H1 (cell line): ENCODE results near the gene NAT9. TPM values are rescaled to one million over a fixed set of nuclear protein-coding genes. Genes with fewer than 3 reads are reported as not detected.

Experiments used
- CTCF ChIA-PET: fragments of 300-600 bp; sonication (Branson Sonifier 250); formaldehyde crosslinking; loops from one replicate; lab custom pipeline; 2021; ENCODE audit not compliant: partially characterized antibody; lab: Charles Lee
- POLR2A ChIA-PET: fragments of 300-600 bp; sonication (Branson Sonifier 250); formaldehyde crosslinking; loops from one replicate; lab custom pipeline; 2021; ENCODE audit warnings: inconsistent platforms; ENCODE audit not compliant: partially characterized antibody; lab: Charles Lee
- DNase-seq, 2 experiments: peaks; one replicate each; pipeline versions ENCODE4 v3.0.0 to v3.0.0-alpha.2; 2010 to 2022; ENCODE audit warnings: low spot score in 2 of 2, low read depth in 1 of 2, mixed read lengths in 1 of 2
- FAIRE-seq: peaks from 2 replicates; lab custom pipeline; 2011; peaks lifted over from hg19 to GRCh38; lab: Jason Lieb, UNC
- H2AFZ ChIP-seq: 2 replicates; pipeline ENCODE4 v1.8.1; 2012; ENCODE audit warnings: low read length, inconsistent platforms
- H2AK5ac ChIP-seq: 2 replicates; pipeline ENCODE4 v1.6.1; 2013; ENCODE audit warnings: low read depth, low read length
- H2BK120ac ChIP-seq: replicated peaks from 2 replicates; pipeline ENCODE3; 2013; ENCODE audit warnings: low read depth, low read length, inconsistent platforms
- H2BK12ac ChIP-seq: 2 replicates; pipeline ENCODE4 v1.6.1; 2013; ENCODE audit warnings: low read depth, low read length
- H2BK15ac ChIP-seq: 2 replicates; pipeline ENCODE4 v1.6.1; 2013; ENCODE audit warnings: low read length
- H2BK20ac ChIP-seq: 2 replicates; pipeline ENCODE4 v1.6.1; 2013; ENCODE audit warnings: low read length
- H2BK5ac ChIP-seq: 2 replicates; pipeline ENCODE4 v1.6.1; 2013; ENCODE audit warnings: low read depth, low read length
- H3K14ac ChIP-seq: 2 replicates; pipeline ENCODE4 v1.6.1; 2013; ENCODE audit warnings: inconsistent platforms; ENCODE audit not compliant: insufficient read length
- H3K18ac ChIP-seq: 2 replicates; pipeline ENCODE4 v1.6.1; 2013; ENCODE audit warnings: low read length; ENCODE audit errors: extremely low read depth
- H3K23ac ChIP-seq: 2 replicates; pipeline ENCODE4 v1.6.1; 2013; ENCODE audit warnings: inconsistent platforms; ENCODE audit not compliant: insufficient read length
- H3K23me2 ChIP-seq: 2 replicates; pipeline ENCODE4 v1.6.1; 2013; ENCODE audit warnings: low read depth, low read length
- H3K27ac ChIP-seq: 2 replicates; pipeline ENCODE4 v1.6.1; 2011; ENCODE audit warnings: low read depth, low read length, inconsistent platforms
- H3K27me3 ChIP-seq, 4 experiments: replicated peaks in 1 of 4; 1 replicate in 1 of 4; 2 replicates in 3 of 4; pipeline versions ENCODE4 v1.6.1 to v1.8.1; 2011 to 2013; ENCODE audit warnings: low read length in 3 of 4, mild to moderate bottlenecking in 3 of 4, inconsistent platforms in 2 of 4, mixed read lengths in 2 of 4, moderate library complexity in 1 of 4; ENCODE audit not compliant: control insufficient read depth in 3 of 4, insufficient read depth in 3 of 4; ENCODE audit errors: extremely low read depth in 1 of 4
- H3K36me3 ChIP-seq, 4 experiments: 2 replicates each; pipeline versions ENCODE4 v1.6.1 to v1.8.1; 2011 to 2013; ENCODE audit warnings: mild to moderate bottlenecking in 4 of 4, low read length in 3 of 4, moderate library complexity in 2 of 4, control low read depth in 1 of 4, inconsistent platforms in 1 of 4; ENCODE audit not compliant: insufficient read depth in 4 of 4, control insufficient read depth in 2 of 4
- H3K4ac ChIP-seq: replicated peaks from 2 replicates; pipeline ENCODE3; 2013; ENCODE audit warnings: low read length, low read depth, mixed read lengths, inconsistent platforms; ENCODE audit not compliant: insufficient read length
- H3K4me1 ChIP-seq, 4 experiments: replicated peaks in 1 of 4; 1 replicate in 1 of 4; 2 replicates in 3 of 4; pipeline versions ENCODE4 v1.6.1 to v1.8.1; 2011 to 2013; ENCODE audit warnings: low read length in 3 of 4, inconsistent platforms in 2 of 4, mixed read lengths in 1 of 4; ENCODE audit not compliant: insufficient read depth in 4 of 4, control insufficient read depth in 3 of 4
- H3K4me2 ChIP-seq, 2 experiments: 2 replicates each; pipeline versions ENCODE4 v1.6.1 to v1.8.1; 2011 to 2013; ENCODE audit warnings: low read depth in 2 of 2, low read length in 2 of 2, control low read depth in 1 of 2, inconsistent platforms in 1 of 2, mild to moderate bottlenecking in 1 of 2; ENCODE audit not compliant: insufficient read depth in 1 of 2
- H3K4me3 ChIP-seq, 4 experiments: fragments of 200-600, 300-600 bp in 1 of 4; sonication (generic), shearing (Covaris generic), sonication (Bioruptor Twin) in 1 of 4; 2 replicates each; pipeline versions ENCODE4 v1.5.1 to v1.8.1; 2011 to 2016; ENCODE audit warnings: low read length in 4 of 4, low read depth in 3 of 4, control low read depth in 2 of 4, inconsistent platforms in 2 of 4, mild to moderate bottlenecking in 2 of 4, mixed read lengths in 1 of 4, moderate library complexity in 1 of 4; ENCODE audit not compliant: insufficient read depth in 2 of 4; ENCODE audit errors: extremely low read depth in 1 of 4
- H3K56ac ChIP-seq: replicated peaks from 2 replicates; pipeline ENCODE3; 2013; ENCODE audit warnings: low read depth, mild to moderate bottlenecking, mixed read lengths, low read length, inconsistent platforms; ENCODE audit not compliant: insufficient read length
- H3K79me1 ChIP-seq: 2 replicates; pipeline ENCODE4 v1.6.1; 2013; ENCODE audit warnings: low read depth, low read length, control low read depth
- H3K79me2 ChIP-seq, 2 experiments: 2 replicates each; pipeline versions ENCODE4 v1.6.1 to v1.8.1; 2012 to 2013; ENCODE audit warnings: low read length in 2 of 2, mild to moderate bottlenecking in 2 of 2, inconsistent platforms in 1 of 2; ENCODE audit not compliant: insufficient read depth in 2 of 2, control insufficient read depth in 1 of 2
- H3K9ac ChIP-seq, 4 experiments: replicated peaks in 1 of 4; 1 replicate in 1 of 4; 2 replicates in 3 of 4; pipeline versions ENCODE4 v1.6.1 to v1.8.1; 2011 to 2013; ENCODE audit warnings: low read depth in 3 of 4, low read length in 3 of 4, control low read depth in 2 of 4, mild to moderate bottlenecking in 2 of 4, moderate library complexity in 2 of 4, inconsistent platforms in 1 of 4; ENCODE audit errors: extremely low read depth in 1 of 4
- H3K9me3 ChIP-seq, 2 experiments: 2 replicates each; pipeline versions ENCODE4 v1.6.1 to v1.8.1; 2012 to 2013; ENCODE audit warnings: mild to moderate bottlenecking in 2 of 2, moderate library complexity in 2 of 2, control low read depth in 1 of 2, inconsistent platforms in 1 of 2, low read depth in 1 of 2, low read length in 1 of 2, mixed read lengths in 1 of 2; ENCODE audit not compliant: insufficient read depth in 2 of 2
- H4K20me1 ChIP-seq, 2 experiments: replicated peaks in 1 of 2; 2 replicates each; pipeline versions ENCODE3 to v1.8.1; 2011 to 2013; ENCODE audit warnings: inconsistent platforms in 2 of 2, low read length in 2 of 2, mild to moderate bottlenecking in 1 of 2; ENCODE audit not compliant: insufficient read depth in 2 of 2, control insufficient read depth in 1 of 2
- H4K5ac ChIP-seq: 2 replicates; pipeline ENCODE4 v1.6.1; 2013; ENCODE audit warnings: low read length, low read depth, mixed read lengths, inconsistent platforms; ENCODE audit not compliant: insufficient read length
- H4K8ac ChIP-seq: 2 replicates; pipeline ENCODE4 v1.8.0; 2013; ENCODE audit warnings: mild to moderate bottlenecking, moderate library complexity, low read length, inconsistent platforms; ENCODE audit not compliant: insufficient read depth; ENCODE audit errors: extremely low read depth
- H4K91ac ChIP-seq: replicated peaks from 2 replicates; pipeline ENCODE3; 2013; ENCODE audit warnings: low read length, mixed read lengths, inconsistent platforms; ENCODE audit not compliant: insufficient read length
- NRF1 ChIP-seq: IDR thresholded peaks from 2 replicates; pipeline ENCODE4 v1.6.1; 2011; ENCODE audit warnings: mild to moderate bottlenecking, low read depth, low read length, improper control_type of control experiment
- RAD21 ChIP-seq, 2 experiments: IDR thresholded peaks in 1 of 2; conservative IDR thresholded peaks in 1 of 2; 2 replicates each; pipeline ENCODE4 v1.6.1; 2011; ENCODE audit warnings: low read depth in 2 of 2, low read length in 2 of 2, improper control_type of control experiment in 1 of 2, inconsistent platforms in 1 of 2, mild to moderate bottlenecking in 1 of 2, moderate library complexity in 1 of 2
- RFX5 ChIP-seq: IDR thresholded peaks from 2 replicates; pipeline ENCODE4 v1.6.1; 2011; ENCODE audit warnings: low read depth, low read length, improper control_type of control experiment, borderline replicate concordance
- RNF2 ChIP-seq: fragments of 200-900, 300-1000 bp; sonication (generic); IDR thresholded peaks from 2 replicates; pipeline ENCODE4 v1.7.1; 2016; ENCODE audit warnings: borderline replicate concordance, low read depth, mild to moderate bottlenecking, antibody characterized with exemption, low read length; ENCODE audit not compliant: poor library complexity, severe bottlenecking; ENCODE audit errors: missing control alignments
- SIX5 ChIP-seq: IDR thresholded peaks from 2 replicates; pipeline ENCODE4 v1.6.1; 2011; ENCODE audit warnings: mild to moderate bottlenecking, low read depth, low read length
- SRF ChIP-seq: IDR thresholded peaks from 2 replicates; pipeline ENCODE4 v1.6.1; 2011; ENCODE audit warnings: mild to moderate bottlenecking, low read depth, low read length, moderate library complexity
- SUZ12 ChIP-seq: fragments of 200-600 bp; sonication (generic); IDR thresholded peaks from 2 replicates; pipeline ENCODE4 v1.6.1; 2012; ENCODE audit warnings: mild to moderate bottlenecking, inconsistent platforms, low read length, moderate library complexity, mixed read lengths
- TAF1 ChIP-seq: IDR thresholded peaks from 2 replicates; pipeline ENCODE4 v1.6.1; 2011; ENCODE audit warnings: mild to moderate bottlenecking, low read depth, low read length
- WGBS, 2 experiments: shearing (Covaris generic) in 1 of 2; methylation state at CpG; one replicate each; pipeline versions ENCODE4 v1.1.6 to v1.1.7; 2013 to 2015; ENCODE audit warnings: low lambda C conversion rate in 2 of 2, mixed read lengths in 2 of 2, inconsistent platforms in 1 of 2, low coverage in 1 of 2, missing lambda C conversion rate in 1 of 2; ENCODE audit not compliant: insufficient replicate concordance in 2 of 2, insufficient coverage in 1 of 2, insufficient read length in 1 of 2; ENCODE audit errors: extremely low coverage in 1 of 2, missing lambda C conversion rate in 1 of 2; 5-methylcytosine and 5-hydroxymethylcytosine counted together
- polyA plus RNA-seq, 7 experiments: library from polyadenylated mRNA; depleted of rRNA in 3 of 7; stranded (reverse) in 5 of 7; unstranded in 2 of 7; fragments of >200 nt in 5 of 7; fragments of 200-250 nt in 2 of 7; gene quantifications; 1 replicate in 5 of 7; 2 replicates in 1 of 7; 4 replicates in 1 of 7; pipeline versions ENCODE4 v1.2.1 to v1.2.3, GENCODE V29; 2011 to 2013; ENCODE audit warnings: missing spikeins in 2 of 7, mixed read lengths in 2 of 7
- total RNA-seq: library from RNA; stranded (reverse); fragmentation: NEBNext Ultra II Directional; extraction: Animal tissue kit (Norgen Biotek cat#: 25700); gene quantifications from 2 replicates; pipeline ENCODE4 v1.2.1, GENCODE V29; 2021
- TF ChIP-seq, protein P1 (sequence below): IDR thresholded peaks from 2 replicates; pipeline ENCODE4 v1.6.1; 2012; ENCODE audit warnings: low read length, inconsistent platforms

Gene NAT9
- total and polyA plus RNA-seq, 2 of the 8 experiments (the other 6 are each of a cell fraction or from before 2014, with no cell fraction given) = 32.3 to 42.7 TPM

DNA sequence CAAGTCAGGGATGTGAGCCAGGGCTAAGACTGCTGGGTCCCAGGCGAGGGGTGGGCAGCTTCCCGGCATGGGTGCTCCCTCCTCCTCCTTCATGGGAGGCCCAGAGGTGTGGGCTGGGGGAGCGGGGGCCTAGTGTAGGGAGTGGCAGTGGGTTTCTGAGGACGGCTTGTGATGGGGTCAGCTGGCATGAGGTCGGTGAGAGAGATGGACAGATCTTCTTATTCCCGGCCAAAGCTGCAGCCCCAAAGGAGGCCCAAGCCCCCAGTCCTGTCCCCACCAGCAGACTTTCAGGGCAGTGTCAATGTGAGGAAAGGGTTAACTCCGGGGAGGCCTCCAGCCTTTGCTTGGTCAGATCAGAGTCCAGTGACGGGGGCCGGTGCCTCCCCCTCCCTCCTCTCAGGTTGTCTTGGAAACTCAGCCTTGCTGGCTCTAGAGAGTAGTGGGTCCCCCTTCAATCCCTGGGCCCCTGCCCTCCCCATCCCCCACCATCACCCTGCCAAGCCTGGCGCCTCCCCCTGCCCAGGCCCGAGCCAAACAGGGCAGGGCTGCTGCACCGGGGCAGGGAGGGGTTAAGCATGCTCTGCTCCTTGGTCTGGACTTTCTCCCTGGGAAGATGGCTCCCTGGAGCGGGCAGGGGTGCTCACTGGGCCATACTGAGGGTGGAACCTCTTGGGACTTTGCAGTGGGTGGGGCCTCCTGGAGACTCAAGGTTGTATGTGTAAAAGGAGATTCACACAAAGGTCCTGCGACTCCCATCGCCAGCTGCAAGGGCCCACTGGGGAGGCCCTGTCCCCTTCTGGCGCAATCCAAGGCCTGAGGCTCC lies 12.4 kb downstream of the NAT9 start:
- H3K9ac ChIP-seq = no peak overlapping the region
- DNase-seq (no peak), FAIRE-seq (no peak)
- peaks cover 2 to 16% of the 10 kb centered on the region in 2 experiments for H4K20me1 ChIP-seq
- H2BK5ac ChIP-seq = no peak overlapping the region
- H3K79me2 ChIP-seq = peaks cover 0 to 25% of the 10 kb centered on the region in 2 experiments; a peak in 1 of 4 replicates
- CTCF ChIA-PET = interaction anchor here (0.6 to 15.7 kb wide), 10 partner anchors 7 to 106 kb away, joined by 3 to 231 read pairs (median 6); partner anchors contain the start of genes NAT9 and RAB37
- H4K8ac ChIP-seq = no peak overlapping the region; the same call in 1 of the 2 replicates
- POLR2A ChIA-PET = interaction anchor here (1.1 to 6.5 kb wide), 6 partner anchors 10 to 18 kb away, joined by 3 to 70 read pairs (median 6); a partner anchor contains a TSS
- no peak overlapping the region for H3K4ac ChIP-seq
- peak overlapping the region; percentile 2 to 9; a peak in 1 of 4 replicates for H3K4me2 ChIP-seq
- H3K23me2 ChIP-seq = no peaks in the 10 kb centered on the region
- WGBS, 2 experiments = 76% methylated on average over 13 of the region's 16 CpGs; no CpG with 5 or more reads in 1 of the 2 experiments
- peaks cover 16% of the 10 kb centered on the region for H3K79me1 ChIP-seq
- H3K27me3 ChIP-seq = no peaks in the 10 kb centered on the region
- H2BK15ac ChIP-seq = peak overlapping the region; percentile 2; the same call in 1 of the 2 replicates
- no peak overlapping the region for H2AFZ ChIP-seq
- no peak overlapping the region for H3K14ac ChIP-seq
- H3K27ac ChIP-seq = no peak overlapping the region; the same call in 1 of the 2 replicates
- peaks cover 0 to 10% (median under 1%) of the 10 kb centered on the region in 4 experiments; a peak in 4 of 8 replicates for H3K36me3 ChIP-seq
- H3K9me3 ChIP-seq = no peaks in the 10 kb centered on the region
- H4K5ac ChIP-seq = peak overlapping the region; percentile 59
- H3K56ac ChIP-seq = no peak overlapping the region
- H3K18ac ChIP-seq = no peak overlapping the region; the same call in 1 of the 2 replicates
- no peak overlapping the region for H2AK5ac ChIP-seq
- no peak overlapping the region for H2BK12ac ChIP-seq
- H2BK120ac ChIP-seq = no peak overlapping the region
- H3K4me3 ChIP-seq = no peak overlapping the region
- H2BK20ac ChIP-seq = no peak overlapping the region
- no peak overlapping the region for H3K23ac ChIP-seq
- H4K91ac ChIP-seq = no peak overlapping the region
- H3K4me1 ChIP-seq = peaks cover 10 to 54% (median 38%) of the 10 kb centered on the region in 4 experiments
- TF ChIP-seq RNF2 (no peak), SRF (no peak), RFX5 (no peak), SUZ12 (no peak), NRF1 (no peak), TAF1 (no peak), SIX5 (no peak), RAD21 (IDR thresholded peaks at IDR 0.05 in 1 of 2, conservative IDR thresholded peaks at IDR 0.05 in 1 of 2; ENCODE audit: low read depth in 2 of 2, low read length in 2 of 2) (no peak)
- TF ChIP-seq, protein P1, sequence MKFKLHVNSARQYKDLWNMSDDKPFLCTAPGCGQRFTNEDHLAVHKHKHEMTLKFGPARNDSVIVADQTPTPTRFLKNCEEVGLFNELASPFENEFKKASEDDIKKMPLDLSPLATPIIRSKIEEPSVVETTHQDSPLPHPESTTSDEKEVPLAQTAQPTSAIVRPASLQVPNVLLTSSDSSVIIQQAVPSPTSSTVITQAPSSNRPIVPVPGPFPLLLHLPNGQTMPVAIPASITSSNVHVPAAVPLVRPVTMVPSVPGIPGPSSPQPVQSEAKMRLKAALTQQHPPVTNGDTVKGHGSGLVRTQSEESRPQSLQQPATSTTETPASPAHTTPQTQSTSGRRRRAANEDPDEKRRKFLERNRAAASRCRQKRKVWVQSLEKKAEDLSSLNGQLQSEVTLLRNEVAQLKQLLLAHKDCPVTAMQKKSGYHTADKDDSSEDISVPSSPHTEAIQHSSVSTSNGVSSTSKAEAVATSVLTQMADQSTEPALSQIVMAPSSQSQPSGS = no peak
